ENCODE data around the gene LRRC26. TPM values are rescaled to one million over a fixed set of nuclear protein-coding genes. Genes with fewer than 3 reads are reported as not detected.

Gene LRRC26
- total RNA-seq, 1 donor from 2014 or later, result not detected

DNA sequence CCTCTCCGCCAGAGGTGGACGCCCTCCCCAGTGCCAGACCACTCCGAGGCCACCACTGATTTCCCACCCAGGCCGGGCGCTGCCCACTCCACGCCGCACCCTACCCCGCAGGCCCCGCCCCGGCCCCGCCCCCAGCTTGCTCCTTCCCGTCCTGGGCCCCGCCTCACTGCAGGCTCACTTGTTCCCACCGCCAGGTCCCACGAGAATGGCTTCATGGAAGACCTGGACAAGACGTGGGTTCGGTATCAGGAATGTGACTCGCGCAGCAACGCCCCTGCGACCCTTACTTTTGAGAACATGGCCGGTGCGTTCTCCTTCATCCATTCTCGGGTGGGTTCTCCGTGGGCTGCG is 6.5 kb downstream of the LRRC26 start:
- no peaks in the 10 kb centered on the region for H3K9me3 ChIP-seq
- DNase-seq (ENCODE audit: low spot score in 2 of 2), result no peak
- TF ChIP-seq CTCF (IDR thresholded peaks at IDR 0.05), result no peak
- H3K27ac ChIP-seq, result no peak overlapping the region
- intact Hi-C loops (cut with DNase I), result no loop called here
- peaks cover 69% of the 10 kb centered on the region for H3K27me3 ChIP-seq
- H3K4me3 ChIP-seq, result peak overlapping the region; percentile 18 to 46
- no peaks in the 10 kb centered on the region for H3K36me3 ChIP-seq
- peaks cover 13 to 19% of the 10 kb centered on the region in 2 donors for H3K4me1 ChIP-seq

DNA sequence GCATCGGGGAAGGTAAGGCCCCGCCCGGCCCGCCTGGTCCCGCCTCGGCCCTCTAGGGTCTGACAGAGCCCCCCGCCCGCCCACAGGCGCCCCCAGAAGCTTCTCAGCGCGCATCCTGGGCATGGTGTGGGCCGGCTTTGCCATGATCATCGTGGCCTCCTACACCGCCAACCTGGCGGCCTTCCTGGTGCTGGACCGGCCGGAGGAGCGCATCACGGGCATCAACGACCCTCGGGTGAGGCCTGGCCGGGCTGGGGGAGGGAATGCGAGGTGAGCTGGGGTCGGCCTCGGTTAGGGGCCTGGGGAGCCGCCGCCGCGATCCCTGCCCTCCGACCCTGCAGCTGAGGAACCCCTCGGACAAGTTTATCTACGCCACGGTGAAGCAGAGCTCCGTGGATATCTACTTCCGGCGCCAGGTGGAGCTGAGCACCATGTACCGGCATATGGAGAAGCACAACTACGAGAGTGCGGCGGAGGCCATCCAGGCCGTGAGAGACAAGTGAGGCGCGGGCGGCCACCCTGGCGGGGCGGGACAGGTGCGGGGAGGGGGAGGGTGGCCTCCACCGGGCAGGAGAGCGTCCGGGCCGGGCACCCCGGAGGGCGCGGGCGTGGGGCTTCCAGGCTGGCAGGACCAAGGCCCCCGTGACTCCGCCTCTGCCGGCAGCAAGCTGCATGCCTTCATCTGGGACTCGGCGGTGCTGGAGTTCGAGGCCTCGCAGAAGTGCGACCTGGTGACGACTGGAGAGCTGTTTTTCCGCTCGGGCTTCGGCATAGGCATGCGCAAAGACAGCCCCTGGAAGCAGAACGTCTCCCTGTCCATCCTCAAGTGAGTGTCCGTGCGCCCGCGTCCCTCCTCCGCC is 7.1 kb downstream of the LRRC26 start:
- Histone ChIP-seq H3K27me3 (peaks cover 68% of the 10 kb centered on the region), H3K27ac (no peak overlapping the region), H3K4me1 (peaks cover 10 to 14% of the 10 kb centered on the region in 2 donors), H3K36me3 (no peaks in the 10 kb centered on the region), H3K4me3 (peak overlapping the region; percentile 18 to 46), H3K9me3 (no peaks in the 10 kb centered on the region)
- no peak for DNase-seq (ENCODE audit: low spot score in 2 of 2)
- peak in 1 of 3 experiments; percentile 11 for TF ChIP-seq CTCF (IDR thresholded peaks at IDR 0.05)
- intact Hi-C loops (cut with DNase I), result no loop called here

DNA sequence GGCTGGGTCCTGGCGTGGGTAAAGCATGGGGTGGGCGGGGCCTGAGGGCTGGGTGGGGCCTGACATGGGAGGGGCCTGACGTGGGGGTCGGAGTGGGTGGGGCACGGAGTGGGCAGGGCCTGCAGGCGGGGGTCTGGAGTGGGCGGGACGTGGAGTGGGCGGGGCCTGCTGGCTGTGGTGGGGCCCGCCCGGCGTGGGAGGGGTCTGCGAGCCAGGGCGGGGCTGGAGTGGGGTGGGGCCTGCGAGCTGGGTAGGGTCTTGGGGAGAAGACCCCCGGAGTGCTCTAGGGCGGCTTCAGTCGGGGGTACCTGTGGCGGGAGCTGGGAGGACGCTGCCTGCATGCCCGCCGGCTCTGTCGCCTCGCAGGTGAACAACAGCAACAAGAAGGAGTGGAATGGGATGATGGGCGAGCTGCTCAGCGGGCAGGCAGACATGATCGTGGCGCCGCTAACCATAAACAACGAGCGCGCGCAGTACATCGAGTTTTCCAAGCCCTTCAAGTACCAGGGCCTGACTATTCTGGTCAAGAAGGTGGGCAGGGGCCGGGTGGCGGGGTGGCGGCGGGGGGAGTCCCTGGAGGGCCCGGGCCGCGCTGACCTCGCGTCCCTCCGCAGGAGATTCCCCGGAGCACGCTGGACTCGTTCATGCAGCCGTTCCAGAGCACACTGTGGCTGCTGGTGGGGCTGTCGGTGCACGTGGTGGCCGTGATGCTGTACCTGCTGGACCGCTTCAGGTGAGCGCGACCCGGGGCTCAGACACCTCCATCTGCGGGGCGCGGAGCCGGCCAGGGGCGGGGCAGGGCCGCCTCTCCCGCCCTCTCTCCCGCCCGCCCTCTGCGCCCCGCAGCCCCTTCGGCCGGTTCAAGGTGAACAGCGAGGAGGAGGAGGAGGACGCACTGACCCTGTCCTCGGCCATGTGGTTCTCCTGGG is 8.0 kb downstream of the LRRC26 start:
- peaks cover 63% of the 10 kb centered on the region for H3K27me3 ChIP-seq
- H3K4me3 ChIP-seq, result no peak overlapping the region

DNA sequence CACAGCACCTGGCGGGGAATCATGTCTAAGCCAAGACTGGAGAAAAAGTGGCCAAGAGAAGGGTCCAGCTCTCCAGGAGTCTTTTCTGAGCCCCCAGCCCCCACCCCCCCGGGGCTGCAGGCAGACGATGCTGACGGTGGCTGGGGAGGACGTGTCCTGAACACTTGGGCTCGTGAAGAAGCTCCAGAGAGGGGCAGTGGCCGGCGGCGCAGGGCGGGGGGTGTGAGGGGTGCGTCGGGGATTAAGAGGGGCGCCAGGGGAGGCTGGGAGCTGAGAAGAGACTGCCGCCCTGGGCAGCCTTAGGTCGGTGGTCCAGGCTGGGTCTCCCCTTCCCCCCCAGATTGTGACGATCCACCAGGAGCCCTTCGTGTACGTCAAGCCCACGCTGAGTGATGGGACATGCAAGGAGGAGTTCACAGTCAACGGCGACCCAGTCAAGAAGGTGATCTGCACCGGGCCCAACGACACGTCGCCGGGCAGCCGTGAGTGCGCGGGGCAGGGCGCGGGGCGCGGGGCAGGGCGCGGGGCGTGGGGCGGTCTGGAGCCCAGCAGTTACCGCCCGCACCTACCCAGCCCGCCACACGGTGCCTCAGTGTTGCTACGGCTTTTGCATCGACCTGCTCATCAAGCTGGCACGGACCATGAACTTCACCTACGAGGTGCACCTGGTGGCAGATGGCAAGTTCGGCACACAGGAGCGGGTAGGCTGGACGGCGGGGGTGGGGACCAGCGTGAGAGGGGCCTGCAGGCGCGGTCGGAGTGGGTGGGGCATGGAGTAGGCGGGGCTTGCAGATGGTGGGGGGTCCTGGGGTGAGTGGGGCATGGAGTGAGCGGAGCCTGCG is 8.9 kb downstream of the LRRC26 start:
- no peak overlapping the region for H3K27ac ChIP-seq
- no peak for TF ChIP-seq CTCF (IDR thresholded peaks at IDR 0.05)
- no peak for DNase-seq (ENCODE audit: low spot score in 2 of 2)
- H3K36me3 ChIP-seq, result no peaks in the 10 kb centered on the region
- peaks cover 55% of the 10 kb centered on the region for H3K27me3 ChIP-seq
- H3K4me3 ChIP-seq, result no peak overlapping the region
- H3K9me3 ChIP-seq, result no peaks in the 10 kb centered on the region
- peaks cover 10 to 17% of the 10 kb centered on the region in 2 donors for H3K4me1 ChIP-seq
- intact Hi-C loops (cut with DNase I), result no loop called here

More for the DNA sequence above, 8.0 kb downstream of the LRRC26 start:
- Histone ChIP-seq H3K27ac (no peak overlapping the region), H3K36me3 (no peaks in the 10 kb centered on the region), H3K9me3 (no peaks in the 10 kb centered on the region), H3K4me1 (peaks cover 10 to 13% of the 10 kb centered on the region in 2 donors)
- TF ChIP-seq CTCF (IDR thresholded peaks at IDR 0.05), result no peak
- intact Hi-C loops (cut with DNase I), result no loop called here
- no peak for DNase-seq (ENCODE audit: low spot score in 2 of 2)

DNA sequence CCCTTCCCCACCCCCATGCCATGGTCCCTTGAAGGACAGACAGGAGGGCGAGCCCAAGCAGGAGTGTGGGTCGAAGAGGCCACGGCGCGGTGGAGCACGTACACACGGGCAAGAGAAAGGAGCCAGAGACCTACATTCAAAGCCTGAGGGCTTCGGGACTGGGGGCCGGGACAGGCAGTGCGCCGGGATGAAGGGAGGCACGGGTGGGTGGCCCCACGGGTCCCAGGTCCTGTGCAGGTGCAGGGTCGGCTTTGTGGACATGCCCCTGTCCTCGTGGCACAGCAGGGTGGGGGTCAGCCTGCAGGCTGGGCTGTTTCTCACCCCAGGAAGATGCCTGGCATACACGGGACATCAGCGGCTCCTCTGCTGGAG is 9.8 kb downstream of the LRRC26 start:
- TF ChIP-seq CTCF (IDR thresholded peaks at IDR 0.05), result no peak
- Histone ChIP-seq H3K27ac (no peak overlapping the region), H3K4me1 (peaks cover 10 to 17% of the 10 kb centered on the region in 2 donors), H3K4me3 (no peak overlapping the region), H3K27me3 (peaks cover 49% of the 10 kb centered on the region), H3K9me3 (no peaks in the 10 kb centered on the region), H3K36me3 (no peaks in the 10 kb centered on the region)
- no peak for DNase-seq (ENCODE audit: low spot score in 2 of 2)
- intact Hi-C loops (cut with DNase I), result no loop called here
